ENCODE measurements around the gene PRKG1. TPM values are rescaled to one million over a fixed set of nuclear protein-coding genes. Genes with fewer than 3 reads are reported as not detected.
A peak's percentile ranks its signal among the peaks of the same experiment; 100 is the strongest.

PRKG1 gene
- 10 to 100 TPM; 17.1 to 36.4 (median 25.8) TPM for total RNA-seq

- TF ChIP-seq CTCF (IDR thresholded peaks at IDR 0.05) = no peak
- peak; percentile 78 for ATAC-seq (ENCODE audit: low FRiP score)
Measured at GRCh38 chr10:51074238-51075028, at the start of gene PRKG1. Gene PRKG1 (plus strand): TSS chr10:51074487.

GRCh38 chr10:51028420-51028819 lies 45.9 kb upstream of the PRKG1 start:
- no peak for DNase-seq (ENCODE audit: low spot score)
- ATAC-seq (ENCODE audit: low FRiP score) = no peak
- TF ChIP-seq CTCF (IDR thresholded peaks at IDR 0.05) = no peak

More at GRCh38 chr10:51074238-51075028, at the start of gene PRKG1:
- peak; percentile 39 for DNase-seq (ENCODE audit: low spot score)

- peak; percentile 60 for ATAC-seq (ENCODE audit: low FRiP score)
- no peak for TF ChIP-seq CTCF (IDR thresholded peaks at IDR 0.05)
Measured at GRCh38 chr10:51029172-51029641, 45.1 kb upstream of the PRKG1 start.

GRCh38 chr10:51030480-51030879 lies 43.8 kb upstream of the PRKG1 start:
- DNase-seq (ENCODE audit: low spot score) (no peak), ATAC-seq (ENCODE audit: low FRiP score) (no peak)
- TF ChIP-seq CTCF (IDR thresholded peaks at IDR 0.05) = no peak

More at GRCh38 chr10:51029172-51029641, 45.1 kb upstream of the PRKG1 start:
- DNase-seq (ENCODE audit: low spot score) = no peak

- DNase-seq (ENCODE audit: low spot score) (no peak), ATAC-seq (ENCODE audit: low FRiP score) (no peak)
- no peak for TF ChIP-seq CTCF (IDR thresholded peaks at IDR 0.05)
Measured at GRCh38 chr10:51031950-51032349, 42.3 kb upstream of the PRKG1 start.

- DNase-seq (ENCODE audit: low spot score) = no peak
- no peak for ATAC-seq (ENCODE audit: low FRiP score)
- TF ChIP-seq CTCF (IDR thresholded peaks at IDR 0.05) = no peak
Measured at GRCh38 chr10:51034769-51035168, 39.5 kb upstream of the PRKG1 start.

- TF ChIP-seq CTCF (IDR thresholded peaks at IDR 0.05) = no peak
- DNase-seq (ENCODE audit: low spot score) (no peak), ATAC-seq (ENCODE audit: low FRiP score) (no peak)
Measured at GRCh38 chr10:51035344-51035743, 38.9 kb upstream of the PRKG1 start.

All from omental fat pad (tissue), 4 donors.